NCI-H774 (cell line): Measurements from ENCODE around the gene DST.

Experiments
- DNase-seq: peaks from one replicate; lab custom pipeline; 2025; lab: John Stamatoyannopoulos, UW

The DST gene

GRCh38 chr6:56480654-56481337 lies 161.9 kb downstream of the DST start:
- DNase-seq: no peak

DNA sequence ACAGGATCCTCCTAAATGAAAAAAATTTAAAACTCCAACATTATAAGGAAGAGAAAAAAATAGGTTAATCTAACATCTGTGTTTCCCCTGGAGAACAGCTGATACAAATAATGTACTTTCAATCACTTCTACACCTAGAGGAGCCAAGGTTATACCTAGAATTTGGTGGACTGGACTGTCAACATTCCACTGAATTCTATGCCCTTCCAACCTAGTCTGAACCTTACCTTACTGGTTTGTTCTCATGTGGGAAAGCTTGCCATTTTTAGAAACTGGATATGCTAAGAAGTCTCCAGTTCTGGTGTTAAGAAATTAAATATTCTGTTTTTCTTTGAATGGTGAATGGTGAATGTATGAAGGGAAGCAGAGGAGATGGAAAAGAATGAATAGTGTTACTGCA lies 162.4 kb downstream of the DST start:
- no peak for DNase-seq

- DNase-seq: no peak
Observed at GRCh38 chr6:56479381-56479780, 163.3 kb downstream of the DST start.

DNA sequence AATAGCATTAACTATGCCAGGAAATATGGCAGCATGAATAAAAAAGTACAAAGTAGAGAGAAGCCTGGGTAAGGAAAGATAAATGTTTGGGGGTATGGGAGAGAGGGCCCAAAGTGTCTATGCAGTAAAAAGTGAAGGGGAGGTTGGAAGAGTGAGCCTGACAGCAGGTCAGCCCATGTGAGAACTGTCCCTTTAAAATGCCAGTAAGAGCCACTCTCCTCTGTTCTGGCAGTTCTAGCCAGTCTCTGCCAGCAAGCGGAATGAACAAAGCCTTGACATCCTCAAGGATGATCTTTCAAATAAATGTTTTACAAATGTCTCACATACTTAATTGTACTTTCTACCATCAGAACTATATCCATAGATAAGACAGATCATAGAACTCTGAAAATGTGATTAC lies 164.5 kb downstream of the DST start:
- no peak for DNase-seq

- no peak for DNase-seq
Observed at GRCh38 chr6:56477241-56477640, 165.4 kb downstream of the DST start.

DNA sequence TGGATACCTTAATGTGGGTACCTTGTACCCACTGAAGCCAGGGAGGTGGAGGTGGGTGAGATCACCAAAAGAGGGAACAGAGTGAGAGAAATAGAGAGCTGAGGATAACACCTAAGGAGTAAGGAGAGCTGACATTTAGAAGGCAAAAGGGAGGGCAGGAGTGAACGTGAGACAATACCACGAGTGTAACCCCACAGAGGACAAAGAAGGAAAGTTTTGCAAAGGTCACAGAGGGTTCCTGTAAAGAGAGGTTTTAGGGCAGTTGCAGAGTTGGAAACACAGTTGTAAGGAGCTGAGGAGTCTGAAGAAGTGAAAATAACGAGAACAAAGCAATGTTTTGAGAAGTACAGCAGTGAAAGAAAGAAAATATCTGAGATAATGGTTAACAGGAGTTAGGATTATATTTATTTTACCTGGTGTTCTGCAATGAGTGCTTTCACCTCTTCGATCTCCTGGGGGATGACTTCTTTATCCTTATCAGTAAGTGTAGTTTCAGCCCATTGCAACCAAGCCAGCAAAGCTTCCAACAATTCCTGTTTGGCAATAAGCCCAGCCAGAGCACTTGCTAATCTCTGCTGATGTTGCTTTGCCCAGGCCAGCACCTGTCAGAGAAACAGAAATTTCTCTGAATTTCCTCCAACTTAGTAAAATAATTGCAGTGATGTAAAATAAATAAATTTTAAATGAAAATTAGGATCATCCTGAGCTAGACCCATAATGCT lies 166.8 kb downstream of the DST start:
- no peak for DNase-seq

DNA sequence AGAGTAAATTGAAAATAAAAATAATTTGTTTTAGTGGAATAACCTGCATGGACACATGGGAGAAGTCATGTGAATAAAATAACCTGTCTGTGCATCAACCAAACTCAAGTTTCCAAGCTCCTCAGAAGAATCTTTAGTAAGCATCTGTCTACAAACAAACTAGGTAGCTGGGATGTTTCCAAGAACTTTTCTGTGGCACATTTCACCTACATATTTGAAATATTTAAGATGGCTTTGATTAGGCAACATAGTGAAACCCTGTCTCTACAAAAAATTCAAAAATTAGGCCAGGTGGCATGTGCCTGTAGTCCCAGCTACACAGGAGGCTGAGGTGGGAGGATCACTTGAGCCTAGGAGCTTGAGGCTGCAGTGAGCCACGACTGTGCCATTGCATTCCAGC lies 168.2 kb downstream of the DST start:
- no peak for DNase-seq

DNA sequence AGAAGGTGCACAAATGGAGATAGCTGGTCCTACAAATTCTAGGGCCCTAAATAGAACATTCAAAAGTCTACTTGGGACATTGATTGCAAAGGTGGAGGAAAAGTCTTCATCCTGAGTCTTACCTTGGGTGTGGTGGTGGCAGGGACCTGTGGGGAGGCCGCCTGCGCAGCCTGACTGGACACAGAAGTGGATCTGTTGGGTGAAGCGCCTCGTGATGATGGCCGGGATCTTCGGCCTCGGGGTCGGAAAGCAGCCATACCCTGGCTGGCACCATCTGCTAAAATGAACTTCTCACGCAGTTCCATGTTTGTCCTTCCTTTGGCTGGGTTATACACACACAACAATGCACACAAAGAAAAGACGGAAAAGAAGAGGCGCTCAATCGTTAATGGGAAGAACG lies 179.2 kb downstream of the DST start:
- DNase-seq: no peak

- DNase-seq: no peak
Observed at GRCh38 chr6:56459030-56459805, 183.5 kb downstream of the DST start.

DNA sequence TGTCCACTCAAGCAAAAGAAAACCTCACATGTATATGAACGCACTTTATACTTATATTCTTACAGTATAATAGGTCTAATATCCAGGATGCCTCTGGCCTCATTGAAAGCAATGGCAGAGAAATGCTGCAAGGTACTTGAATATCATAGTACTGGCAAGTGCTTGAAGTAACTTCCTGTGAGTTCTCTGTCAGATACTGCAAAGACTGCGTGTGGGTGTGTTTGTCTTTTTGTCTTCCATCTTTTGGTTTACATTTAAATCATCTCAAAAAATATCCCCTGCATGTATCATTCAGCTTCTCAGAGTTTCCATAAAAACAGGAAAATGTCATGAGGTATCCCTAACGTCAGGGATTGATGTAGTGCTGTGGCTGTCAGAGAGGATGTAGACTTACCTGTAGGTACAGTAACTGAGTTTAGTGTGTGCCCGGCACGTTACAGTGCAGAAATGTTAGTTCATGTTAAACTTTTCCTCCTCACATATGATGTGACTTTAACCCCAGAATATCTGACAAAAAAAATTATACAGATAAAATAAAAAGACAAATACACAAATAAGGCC lies 184.3 kb downstream of the DST start:
- no peak for DNase-seq

GRCh38 chr6:56456785-56457184 lies 185.9 kb downstream of the DST start:
- no peak for DNase-seq

DNA sequence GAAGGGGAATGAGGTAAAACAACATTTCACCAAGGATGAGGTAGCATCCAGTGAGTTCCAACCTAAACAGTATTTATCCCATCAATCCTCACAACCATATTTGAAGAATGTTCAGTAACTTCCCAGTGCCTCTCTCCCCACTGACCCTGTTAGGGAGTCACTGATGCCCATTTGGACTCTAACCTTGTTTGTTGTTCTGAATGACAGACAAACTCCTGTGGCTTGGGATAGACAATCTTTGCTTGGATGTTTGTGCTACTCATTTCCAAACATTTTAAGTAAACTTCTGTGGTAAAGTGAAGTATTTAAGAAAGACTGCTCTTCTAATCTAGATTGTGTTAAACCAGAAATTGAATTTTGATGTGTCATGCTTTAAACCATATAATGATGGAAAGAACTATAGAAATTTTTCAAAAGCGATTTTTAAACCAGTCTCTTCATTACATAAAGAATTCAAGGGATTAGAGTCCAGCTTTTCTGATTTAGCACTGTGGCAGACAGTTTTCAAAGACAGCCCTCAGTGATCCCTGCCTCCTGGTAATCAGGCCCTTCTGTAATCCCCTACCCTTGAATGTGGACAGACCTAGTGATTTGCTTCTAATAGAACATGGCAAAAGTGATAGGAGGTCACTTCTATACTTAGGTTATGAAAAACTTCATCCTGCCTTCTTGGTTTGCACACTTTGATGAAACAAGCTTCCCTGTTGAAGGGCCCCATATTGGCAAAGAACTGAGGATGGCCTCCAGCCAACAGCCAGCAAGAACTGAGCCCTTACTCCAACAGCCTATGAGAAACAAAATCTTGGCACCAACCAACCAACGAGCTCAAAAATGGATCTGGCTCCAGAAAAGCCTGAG lies 191.6 kb downstream of the DST start:
- no peak for DNase-seq

DNA sequence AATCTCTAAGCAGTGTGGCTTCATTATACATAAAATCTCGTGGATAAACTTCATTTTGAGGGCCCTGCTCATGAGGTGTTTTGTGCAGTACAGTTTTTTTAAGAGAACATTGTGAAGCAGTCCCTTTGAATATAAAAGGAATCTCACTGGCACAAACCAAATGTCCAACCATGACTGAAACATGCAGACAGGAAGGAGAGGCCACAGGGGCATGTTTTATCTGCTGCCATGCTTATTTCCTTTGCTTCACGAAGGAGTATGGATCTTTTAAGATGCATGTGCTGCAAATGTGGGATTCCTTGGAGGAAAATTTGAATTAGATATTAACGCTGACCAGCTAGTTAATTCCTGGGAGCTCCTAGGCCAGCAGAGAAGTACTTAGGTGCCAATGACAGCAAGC lies 192.3 kb downstream of the DST start:
- no peak for DNase-seq

GRCh38 chr6:56448046-56448445 lies 194.6 kb downstream of the DST start:
- DNase-seq: no peak

- DNase-seq: no peak
Observed at GRCh38 chr6:56445818-56446217, 196.9 kb downstream of the DST start.

DNA sequence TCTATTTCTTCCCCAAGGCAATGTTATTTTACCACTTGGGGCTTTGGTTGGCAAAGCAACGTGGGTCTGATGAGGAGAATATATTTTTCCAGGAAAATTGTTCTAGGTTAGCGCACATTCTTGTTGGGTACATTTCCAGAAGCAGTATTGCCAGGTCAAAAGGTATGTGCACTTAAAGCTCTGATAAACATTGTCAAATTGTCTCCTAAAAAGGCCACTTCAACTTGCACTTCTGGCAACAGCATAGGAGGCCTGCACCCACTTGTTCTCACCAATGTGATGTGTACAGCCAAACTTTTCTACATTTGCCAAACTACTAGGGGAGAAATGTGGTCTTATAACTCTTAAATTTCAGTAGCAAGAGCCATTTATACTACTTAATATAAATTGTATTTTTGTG lies 197.8 kb downstream of the DST start:
- DNase-seq: no peak

GRCh38 chr6:56440551-56440981 lies 202.1 kb downstream of the DST start:
- no peak for DNase-seq

GRCh38 chr6:56437171-56437900 lies 205.4 kb downstream of the DST start:
- no peak for DNase-seq

GRCh38 chr6:56435754-56436153 lies 206.9 kb downstream of the DST start:
- DNase-seq: no peak

GRCh38 chr6:56435326-56435725 lies 207.4 kb downstream of the DST start:
- no peak for DNase-seq

DNA sequence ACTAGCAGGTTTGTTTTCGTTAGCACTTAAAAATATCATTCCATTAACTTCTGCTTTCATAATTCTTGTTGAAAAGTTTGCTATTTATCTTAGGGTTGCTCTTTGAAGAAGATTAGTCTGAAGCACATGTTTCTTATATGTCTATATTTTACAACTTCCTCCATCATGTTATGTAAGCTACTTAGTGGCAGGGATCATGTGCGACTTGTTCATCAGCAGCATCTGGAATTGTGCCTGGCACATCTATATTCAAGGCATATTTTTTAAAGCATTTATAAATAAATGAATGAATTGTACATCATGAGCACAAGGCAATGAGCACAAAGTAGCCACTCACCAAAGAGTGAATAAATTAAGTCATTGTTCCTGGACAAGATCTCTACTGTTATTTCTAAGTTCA lies 208.1 kb downstream of the DST start:
- no peak for DNase-seq
